GM19099 (cell line): Measurements from ENCODE around the gene CIDEC.

ENCODE experiments used
- POLR2A ChIP-seq: IDR thresholded peaks from 3 replicates; pipeline ENCODE4 v1.6.1; 2011; ENCODE audit warnings: low read depth; ENCODE audit not compliant: insufficient read length; ENCODE audit errors: extremely low read depth

The CIDEC gene

DNA sequence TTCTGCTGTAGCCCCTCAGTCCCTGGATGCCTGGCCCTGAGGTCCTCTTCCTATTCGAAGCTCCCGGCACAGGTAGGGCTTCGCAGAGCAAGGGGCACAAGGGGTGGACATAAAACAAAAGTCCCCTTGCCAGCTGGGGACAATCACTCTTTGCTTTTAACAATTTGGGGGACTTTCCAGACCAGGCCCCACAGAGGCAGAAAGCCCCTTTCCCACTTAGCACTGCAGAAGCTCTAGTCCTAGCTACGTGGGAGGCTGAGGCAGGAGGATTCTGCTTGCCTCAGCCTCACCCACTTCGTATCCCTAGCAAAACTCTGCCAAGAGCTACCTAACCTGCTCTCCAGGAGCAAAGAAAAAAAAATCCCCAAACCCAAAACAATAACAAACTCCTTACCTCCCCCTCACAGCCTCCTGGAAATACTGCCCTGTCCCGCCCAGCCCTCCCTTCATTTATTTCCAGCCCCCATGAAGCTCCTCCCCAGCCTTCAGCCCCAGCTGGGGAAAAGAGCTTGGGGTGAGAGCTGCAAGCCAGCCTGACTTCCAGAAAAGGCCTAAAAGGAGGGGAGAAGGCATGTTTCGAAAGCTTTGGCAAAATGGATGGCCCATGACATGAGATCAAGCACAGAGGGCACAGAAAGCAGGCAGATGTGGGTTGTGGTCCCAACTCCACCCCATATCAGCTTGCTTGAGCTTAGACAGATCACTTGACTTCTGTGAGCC is at the start of gene CIDEC:
Gene CIDEC (minus strand): TSS at position 424 of the 720 bp plus-strand sequence. CDS start 1,767 bp downstream, outside the sequence.
- no peak for TF ChIP-seq POLR2A

- no peak for TF ChIP-seq POLR2A
Measured at GRCh38 chr3:9928158-9928557, 48.1 kb upstream of the CIDEC start.

GRCh38 chr3:9918261-9919038 is 38.4 kb upstream of the CIDEC start:
- TF ChIP-seq POLR2A: no peak

DNA sequence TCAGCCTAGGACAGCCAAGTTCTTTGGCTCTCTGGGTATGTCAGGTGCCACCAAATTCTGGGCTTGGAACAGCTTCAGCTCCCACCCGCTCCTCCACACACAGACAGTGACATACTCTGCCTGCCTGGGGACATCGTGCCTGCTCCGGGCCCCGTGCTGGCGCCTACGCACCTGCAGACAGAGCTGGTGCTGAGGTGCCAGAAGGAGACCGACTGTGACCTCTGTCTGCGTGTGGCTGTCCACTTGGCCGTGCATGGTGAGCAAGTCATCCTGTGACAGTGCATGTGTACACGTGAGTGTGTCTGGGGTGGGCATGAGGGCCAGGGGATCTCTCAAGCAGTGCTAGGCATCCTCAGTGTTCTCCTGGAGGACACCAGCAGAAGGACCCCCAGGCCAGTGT is 37.8 kb upstream of the CIDEC start:
- TF ChIP-seq POLR2A: no peak

DNA sequence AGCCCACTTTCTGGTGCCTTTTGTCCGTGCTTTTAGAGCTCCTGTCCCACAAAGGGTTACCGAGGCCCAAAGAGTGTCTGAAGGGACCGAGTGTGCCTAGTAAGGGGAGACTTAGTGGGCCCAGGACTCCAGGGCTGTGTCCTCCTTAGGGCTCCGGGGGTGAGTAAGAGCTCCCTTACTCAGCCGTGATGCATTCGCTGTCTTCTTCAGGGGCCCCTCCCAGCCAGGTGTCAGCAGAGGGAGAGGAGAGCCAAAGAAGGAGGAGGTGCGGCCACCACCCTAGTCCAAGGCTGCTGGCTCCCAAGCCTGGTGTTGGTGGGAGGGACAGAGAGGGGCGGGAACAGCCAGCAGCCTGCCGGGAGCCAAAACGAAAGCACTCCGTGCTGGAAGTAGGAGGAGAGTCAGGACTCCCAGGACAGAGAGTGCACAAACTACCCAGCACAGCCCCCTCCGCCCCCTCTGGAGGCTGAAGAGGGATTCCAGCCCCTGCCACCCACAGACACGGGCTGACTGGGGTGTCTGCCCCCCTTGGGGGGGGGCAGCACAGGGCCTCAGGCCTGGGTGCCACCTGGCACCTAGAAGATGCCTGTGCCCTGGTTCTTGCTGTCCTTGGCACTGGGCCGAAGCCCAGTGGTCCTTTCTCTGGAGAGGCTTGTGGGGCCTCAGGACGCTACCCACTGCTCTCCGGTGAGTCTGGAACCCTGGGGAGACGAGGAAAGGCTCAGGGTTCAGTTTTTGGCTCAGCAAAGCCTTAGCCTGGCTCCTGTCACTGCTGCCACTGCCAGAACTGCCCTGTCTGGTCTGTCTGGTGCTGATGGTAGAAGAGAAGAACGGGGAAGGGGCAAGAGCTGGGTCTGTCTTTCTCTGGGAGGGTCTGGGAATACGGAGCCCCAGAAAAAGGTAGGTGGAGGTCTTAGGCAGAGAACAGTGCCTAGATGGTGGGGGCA is 37.0 kb upstream of the CIDEC start, which contains the start of gene IL17RC:
Gene IL17RC (plus strand): TSS at position 365 of the 947 bp plus-strand sequence. CDS start 218 bp downstream, at position 583.
- no peak for TF ChIP-seq POLR2A

GRCh38 chr3:9916346-9916733 is 36.3 kb upstream of the CIDEC start:
- no peak for TF ChIP-seq POLR2A

- no peak for TF ChIP-seq POLR2A
Measured at GRCh38 chr3:9915254-9916141, 35.4 kb upstream of the CIDEC start.

DNA sequence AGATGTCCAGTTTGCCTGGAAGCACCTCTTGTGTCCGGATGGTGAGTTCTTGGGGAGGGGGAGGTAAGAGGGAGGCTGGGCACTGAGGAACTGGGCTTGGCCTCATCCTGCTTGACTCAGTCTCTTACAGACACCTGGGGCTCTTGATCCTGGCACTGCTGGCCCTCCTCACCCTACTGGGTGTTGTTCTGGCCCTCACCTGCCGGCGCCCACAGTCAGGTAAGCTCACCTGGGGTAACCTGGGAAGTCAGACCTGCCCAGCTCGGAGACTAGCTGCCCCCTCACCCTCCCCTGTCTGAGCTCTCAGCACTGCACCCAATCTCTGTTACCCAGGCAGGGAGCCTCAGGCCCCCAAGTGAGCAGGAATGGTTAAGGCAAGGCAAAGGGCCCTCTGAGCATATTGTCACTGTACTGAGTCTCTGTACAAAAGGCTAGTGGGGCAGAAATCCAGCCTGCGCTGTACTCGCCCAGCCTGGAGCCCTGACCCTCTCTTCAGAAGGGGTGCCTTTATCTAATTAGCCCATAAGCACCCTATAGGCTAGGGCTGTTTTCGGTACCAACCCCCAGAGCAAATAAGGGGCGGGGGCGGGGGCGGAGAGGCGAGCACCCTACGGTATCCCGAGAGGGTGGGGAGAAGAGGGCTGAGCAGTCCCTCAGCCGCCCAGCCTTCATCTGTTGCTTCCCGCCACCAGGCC is 34.7 kb upstream of the CIDEC start:
- no peak for TF ChIP-seq POLR2A

DNA sequence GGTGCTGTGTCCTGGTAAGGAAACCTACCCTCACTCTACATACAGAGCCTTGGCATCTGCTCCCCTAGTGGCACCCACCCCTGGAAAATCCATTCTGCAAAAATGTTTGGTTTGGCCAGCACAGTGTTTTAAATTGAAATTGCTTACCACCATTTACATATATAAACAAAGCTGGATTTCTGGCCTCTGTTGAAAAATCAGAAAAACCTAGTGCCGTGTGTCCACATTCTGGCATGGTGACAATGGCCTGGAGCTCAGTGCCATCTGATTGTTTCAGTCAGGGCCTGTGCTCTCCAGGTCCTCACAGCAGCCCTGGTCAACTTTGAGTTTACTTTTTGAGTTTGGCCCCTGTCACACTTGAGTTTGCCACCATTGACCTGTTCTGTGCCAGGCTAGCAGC is 34.0 kb upstream of the CIDEC start:
- no peak for TF ChIP-seq POLR2A

DNA sequence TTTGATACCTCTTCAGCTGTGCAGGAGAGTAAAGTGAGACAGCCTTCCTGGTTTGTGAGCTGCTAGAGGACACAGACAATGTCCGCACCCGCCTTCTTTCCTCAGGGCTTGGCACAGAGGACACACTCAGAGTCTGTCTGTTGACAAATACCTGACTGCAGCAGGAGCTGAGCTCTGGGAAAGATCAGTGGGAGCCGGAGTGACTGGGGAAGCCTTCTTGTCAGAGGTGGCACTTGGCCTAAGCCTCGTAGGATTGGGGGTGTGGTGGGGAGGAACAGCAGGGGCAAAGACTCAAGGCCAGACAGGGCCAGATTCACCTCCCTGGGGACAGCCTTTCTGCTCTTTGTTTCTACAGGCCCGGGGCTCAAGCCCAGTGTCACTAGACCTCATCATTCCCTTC is 33.5 kb upstream of the CIDEC start:
- TF ChIP-seq POLR2A: no peak

- TF ChIP-seq POLR2A: no peak
Measured at GRCh38 chr3:9912294-9912935, 32.4 kb upstream of the CIDEC start.

GRCh38 chr3:9911863-9912262 is 31.8 kb upstream of the CIDEC start:
- TF ChIP-seq POLR2A: no peak
